ENCODE data around the gene GBA2.

The GBA2 gene

GRCh38 chr9:35767458-35767857 is 18.4 kb upstream of the GBA2 start:
- H3K4me3 ChIP-seq (ENCODE audit: low read depth, low read length), result no peak overlapping the region
- no peak for TF ChIP-seq CTCF (conservative IDR thresholded peaks at IDR 0.05; ENCODE audit: low read depth, low read length)

GRCh38 chr9:35766997-35767396 is 18.0 kb upstream of the GBA2 start:
- DNase-seq (ENCODE audit: low read depth), result no peak
- no peak overlapping the region for H3K4me3 ChIP-seq (ENCODE audit: low read depth, low read length)
- TF ChIP-seq CTCF (conservative IDR thresholded peaks at IDR 0.05; ENCODE audit: low read depth, low read length), result no peak

More at GRCh38 chr9:35767458-35767857, 18.4 kb upstream of the GBA2 start:
- no peak for DNase-seq (ENCODE audit: low read depth)

DNA sequence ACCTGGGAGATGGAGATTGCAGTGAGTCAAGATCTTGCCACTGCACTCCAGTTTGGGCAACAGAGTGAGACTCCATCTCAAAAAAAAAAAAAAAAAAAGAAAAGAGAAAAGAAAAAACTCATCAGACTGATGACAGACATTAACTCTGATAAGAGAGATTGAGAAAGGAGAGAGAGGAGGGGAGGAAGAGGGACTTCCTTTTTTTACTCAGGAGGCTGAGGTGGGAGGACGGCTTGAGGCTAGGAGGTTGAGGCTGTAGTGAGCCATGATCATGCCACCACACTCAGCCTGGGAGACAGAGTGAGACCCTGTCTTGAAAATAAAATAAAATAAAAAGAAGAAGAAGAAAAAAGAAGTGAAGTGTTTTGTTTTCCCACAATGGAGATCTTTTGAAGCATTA is 14.8 kb upstream of the GBA2 start:
- TF ChIP-seq CTCF (conservative IDR thresholded peaks at IDR 0.05; ENCODE audit: low read depth, low read length), result no peak

DNA sequence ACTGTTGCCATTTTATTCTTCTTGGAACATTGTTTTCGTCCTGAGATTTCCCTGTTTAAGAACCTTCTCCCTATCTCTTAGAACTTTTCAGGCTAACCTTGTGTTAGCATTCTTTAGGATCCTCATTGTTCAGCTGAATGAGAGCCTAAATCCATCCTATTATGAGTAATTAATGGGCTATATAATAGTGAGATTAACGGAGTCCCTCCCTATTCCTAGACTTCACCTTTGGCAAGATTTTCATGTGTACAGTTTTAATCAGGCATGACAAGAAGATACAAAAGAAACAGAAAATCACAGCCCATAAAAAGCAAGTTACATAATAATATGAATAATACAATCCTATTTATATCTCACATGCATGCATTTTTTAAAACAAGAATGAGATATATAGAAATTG is 14.2 kb upstream of the GBA2 start:
- H3K4me3 ChIP-seq (ENCODE audit: low read depth, low read length), result no peak overlapping the region
- no peak for TF ChIP-seq CTCF (conservative IDR thresholded peaks at IDR 0.05; ENCODE audit: low read depth, low read length)
- DNase-seq (ENCODE audit: low read depth), result no peak

More for the DNA sequence above, 14.8 kb upstream of the GBA2 start:
- no peak for DNase-seq (ENCODE audit: low read depth)
- H3K4me3 ChIP-seq (ENCODE audit: low read depth, low read length), result no peak overlapping the region

DNA sequence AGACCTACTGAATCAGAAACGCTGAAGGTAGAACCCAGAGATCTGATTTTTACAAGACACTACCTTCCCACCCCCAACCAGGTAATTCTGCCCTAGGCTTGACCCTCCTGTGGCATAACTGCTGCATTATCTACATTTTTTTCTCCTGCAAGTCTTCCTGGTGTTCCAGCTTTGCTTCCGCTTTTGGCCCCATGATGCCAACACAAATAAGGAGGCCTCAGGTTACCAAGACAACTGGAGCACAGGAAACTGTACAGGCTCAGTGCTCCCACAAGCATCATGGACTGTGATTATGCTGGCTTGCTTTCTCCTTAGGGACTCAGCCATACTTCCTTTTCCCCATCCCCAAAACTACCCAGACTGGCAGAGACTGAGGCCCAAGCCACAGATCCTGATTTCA is 11.6 kb upstream of the GBA2 start:
- no peak for TF ChIP-seq CTCF (conservative IDR thresholded peaks at IDR 0.05; ENCODE audit: low read depth, low read length)
- H3K4me3 ChIP-seq (ENCODE audit: low read depth, low read length), result no peak overlapping the region
- peak; percentile 82 for DNase-seq (ENCODE audit: low read depth)

DNA sequence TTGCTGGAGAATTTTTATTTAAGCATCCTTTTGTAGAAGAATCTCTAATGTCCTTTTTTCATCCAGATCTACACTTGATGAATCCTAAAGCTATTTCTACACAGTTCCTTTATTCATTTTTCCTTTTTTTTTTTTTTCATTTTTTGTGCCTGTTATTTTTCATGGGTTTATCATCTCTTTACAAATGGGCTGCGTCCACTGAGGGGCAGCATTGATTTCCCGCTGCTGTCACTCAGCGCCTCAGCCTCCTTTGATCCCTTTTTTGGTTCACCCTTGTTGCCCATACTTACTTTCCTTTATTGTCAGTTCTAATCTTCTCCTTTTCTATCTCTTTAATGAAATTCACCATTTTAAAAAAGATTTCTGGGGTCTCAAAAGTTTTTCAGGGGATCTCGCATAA is 10.8 kb upstream of the GBA2 start:
- DNase-seq (ENCODE audit: low read depth), result no peak
- TF ChIP-seq CTCF (conservative IDR thresholded peaks at IDR 0.05; ENCODE audit: low read depth, low read length), result no peak

GRCh38 chr9:35758475-35759050 is 9.5 kb upstream of the GBA2 start:
- TF ChIP-seq CTCF (conservative IDR thresholded peaks at IDR 0.05; ENCODE audit: low read depth, low read length), result no peak
- no peak overlapping the region for H3K4me3 ChIP-seq (ENCODE audit: low read depth, low read length)
- peak; percentile 68 for DNase-seq (ENCODE audit: low read depth)

More for the DNA sequence above, 10.8 kb upstream of the GBA2 start:
- no peak overlapping the region for H3K4me3 ChIP-seq (ENCODE audit: low read depth, low read length)

Data from choroid plexus epithelial cell (primary cell).